Endothelial cell of umbilical vein (primary cell): ENCODE results near the gene ZNF407. TPM values are rescaled to one million over a fixed set of nuclear protein-coding genes. Genes with fewer than 3 reads are reported as not detected.

Experiments
- BruUV-seq: library from RNA; stranded (reverse); fragments of 400-500 nt; replicated peaks from 2 replicates; lab custom pipeline; 2021; lab: Mats Ljungman, UMichigan
- CTCF ChIA-PET: fragments of 300-600, 350-600 bp; sonication (Branson Sonifier 250); formaldehyde crosslinking; loops from one replicate; lab custom pipeline; 2021; ENCODE audit warnings: antibody characterized with exemption, inconsistent platforms; lab: Charles Lee
- POLR2A ChIA-PET: fragments of 300-600, 350-600 bp; sonication (Branson Sonifier 250); formaldehyde crosslinking; loops from one replicate; lab custom pipeline; 2021; ENCODE audit warnings: antibody characterized with exemption, inconsistent platforms; lab: Charles Lee
- DNase-seq: peaks from one replicate; pipeline ENCODE4 v3.0.0-alpha.2; 2011; ENCODE audit warnings: low read depth, low spot score
- FAIRE-seq: peaks from 2 replicates; lab custom pipeline; 2011; peaks lifted over from hg19 to GRCh38; lab: Jason Lieb, UNC
- H2AFZ ChIP-seq: 2 replicates; pipeline ENCODE4 v1.6.0; 2012; ENCODE audit warnings: low read depth, low read length, control low read depth, inconsistent platforms
- H3K27ac ChIP-seq: 2 replicates; pipeline ENCODE4 v1.5.1; 2011; ENCODE audit warnings: low read depth, mild to moderate bottlenecking, control low read depth, low read length, moderate library complexity; ENCODE audit not compliant: insufficient read depth
- H3K27me3 ChIP-seq, 2 experiments: 2 replicates each; pipeline versions ENCODE4 v1.6.0 to v1.6.1; 2011; ENCODE audit warnings: low read length in 2 of 2, mixed read lengths in 1 of 2; ENCODE audit not compliant: control insufficient read depth in 2 of 2, insufficient read depth in 2 of 2
- H3K36me3 ChIP-seq, 2 experiments: 2 replicates in 1 of 2; 3 replicates in 1 of 2; pipeline ENCODE4 v1.5.1; 2011; ENCODE audit warnings: low read length in 2 of 2, mild to moderate bottlenecking in 1 of 2, moderate library complexity in 1 of 2; ENCODE audit not compliant: control insufficient read depth in 2 of 2, insufficient read depth in 2 of 2; ENCODE audit errors: extremely low read depth in 1 of 2
- H3K4me1 ChIP-seq: 3 replicates; pipeline ENCODE4 v1.5.1; 2011; ENCODE audit warnings: mild to moderate bottlenecking, low read length; ENCODE audit not compliant: control insufficient read depth, insufficient read depth; ENCODE audit errors: extremely low read depth
- H3K4me2 ChIP-seq: 2 replicates; pipeline ENCODE4 v1.6.1; 2011; ENCODE audit warnings: low read length, control low read depth, mixed read lengths; ENCODE audit not compliant: insufficient read depth
- H3K4me3 ChIP-seq, 3 experiments: fragments of 200-600 bp in 1 of 3; sonication (generic), shearing (Covaris generic) in 1 of 3; replicated peaks in 1 of 3; 2 replicates each; pipeline ENCODE4 v1.5.1; 2011 to 2016; ENCODE audit warnings: control low read depth in 3 of 3, low read length in 3 of 3, mild to moderate bottlenecking in 2 of 3, inconsistent platforms in 1 of 3, low read depth in 1 of 3, moderate library complexity in 1 of 3; ENCODE audit not compliant: insufficient read depth in 1 of 3
- H3K79me2 ChIP-seq: 2 replicates; pipeline ENCODE4 v1.6.0; 2012; ENCODE audit warnings: low read length, inconsistent platforms; ENCODE audit not compliant: control insufficient read depth, insufficient read depth
- H3K9ac ChIP-seq: replicated peaks from 2 replicates; pipeline ENCODE3; 2011; ENCODE audit warnings: low read length, control low read depth; ENCODE audit not compliant: insufficient read depth; ENCODE audit errors: extremely low read depth
- H3K9me1 ChIP-seq: replicated peaks from 3 replicates; pipeline ENCODE4 v1.6.0; 2011; ENCODE audit warnings: mild to moderate bottlenecking, low read length; ENCODE audit not compliant: control insufficient read depth, insufficient read depth; ENCODE audit errors: extremely low read depth
- H3K9me3 ChIP-seq: replicated peaks from 2 replicates; pipeline ENCODE4 v1.5.1; 2012; ENCODE audit warnings: low read length, inconsistent platforms; ENCODE audit not compliant: control insufficient read depth, insufficient read depth
- H4K20me1 ChIP-seq: replicated peaks from 2 replicates; pipeline ENCODE3; 2011; ENCODE audit warnings: mild to moderate bottlenecking, low read length; ENCODE audit not compliant: control insufficient read depth, insufficient read depth; ENCODE audit errors: extremely low read depth
- EZH2 ChIP-seq: IDR thresholded peaks from 2 replicates; pipeline ENCODE4 v1.6.1; 2012; ENCODE audit warnings: borderline replicate concordance, low read depth, mild to moderate bottlenecking, moderate library complexity, low read length, inconsistent platforms; ENCODE audit not compliant: severe bottlenecking
- FOS ChIP-seq: IDR thresholded peaks from 2 replicates; pipeline ENCODE4 v1.6.1; 2011; ENCODE audit warnings: mild to moderate bottlenecking, low read length, moderate library complexity, borderline replicate concordance; ENCODE audit not compliant: insufficient read depth
- GATA2 ChIP-seq: IDR thresholded peaks from 2 replicates; pipeline ENCODE4 v1.7.0; 2011; ENCODE audit warnings: low read depth, mild to moderate bottlenecking, moderate library complexity, mixed read lengths, low read length; ENCODE audit not compliant: insufficient read length, insufficient read depth
- JUN ChIP-seq: IDR thresholded peaks from 2 replicates; pipeline ENCODE4 v1.6.1; 2011; ENCODE audit warnings: borderline replicate concordance, low read depth; ENCODE audit not compliant: insufficient read length, insufficient read depth
- MYC ChIP-seq: IDR thresholded peaks from one replicate; pipeline ENCODE4 v1.6.1; 2011; ENCODE audit warnings: mild to moderate bottlenecking, low read depth, low read length
- POLR2A ChIP-seq: IDR thresholded peaks from 2 replicates; pipeline ENCODE4 v1.6.1; 2012; ENCODE audit warnings: low read depth, mild to moderate bottlenecking, control low read depth, low read length
- POLR2AphosphoS5 ChIP-seq: IDR thresholded peaks from 2 replicates; pipeline ENCODE4 v1.6.1; 2012; ENCODE audit warnings: low read depth, mild to moderate bottlenecking, control low read depth, low read length, moderate library complexity; ENCODE audit not compliant: insufficient read depth
- dilution Hi-C: fragments of 300-500 bp; cut with MboI; formaldehyde crosslinking; loops from one replicate; pipeline ENCODE4 v1.15.0; 2019; ENCODE audit warnings: low sequenced_read_pairs; ENCODE audit not compliant: extremely low pct_ligation_motif_present
- intact Hi-C: fragments of 100-400 bp; cut with micrococcal nuclease; formaldehyde crosslinking; loops from one replicate; pipeline ENCODE4 v1.10.0; 2022
- polyA plus RNA-seq, 4 experiments: library from polyadenylated mRNA; depleted of rRNA in 3 of 4; stranded (reverse) in 3 of 4; unstranded in 1 of 4; fragments of >200 nt; gene quantifications; 2 replicates each; pipeline versions ENCODE4 v1.2.1 to v1.2.3, GENCODE V29; 2011 to 2012; ENCODE audit warnings: missing spikeins in 1 of 4
- total RNA-seq: library from RNA; stranded (reverse); gene quantifications from 2 replicates; pipeline ENCODE4 v1.2.3, GENCODE V29; 2021
- TF ChIP-seq, protein P1 (sequence below): IDR thresholded peaks from 2 replicates; pipeline ENCODE4 v1.6.1; 2011; ENCODE audit not compliant: insufficient read depth, insufficient read length
- TF ChIP-seq, protein P2 (sequence below), 2 donors: IDR thresholded peaks; 1 replicate in 1 of 2; 2 replicates in 1 of 2; pipeline ENCODE4 v1.5.1; 2011; ENCODE audit warnings: low read length in 2 of 2, mild to moderate bottlenecking in 2 of 2, moderate library complexity in 2 of 2, control low read depth in 1 of 2, inconsistent platforms in 1 of 2, low read depth in 1 of 2; ENCODE audit not compliant: insufficient read depth in 1 of 2; ENCODE audit errors: extremely low read depth in 1 of 2

ZNF407 gene
- total and polyA plus RNA-seq, 2 donors (not counting 3 experiments of a cell fraction or from before 2014, with no cell fraction given) = 3.8 to 20.1 TPM

DNA sequence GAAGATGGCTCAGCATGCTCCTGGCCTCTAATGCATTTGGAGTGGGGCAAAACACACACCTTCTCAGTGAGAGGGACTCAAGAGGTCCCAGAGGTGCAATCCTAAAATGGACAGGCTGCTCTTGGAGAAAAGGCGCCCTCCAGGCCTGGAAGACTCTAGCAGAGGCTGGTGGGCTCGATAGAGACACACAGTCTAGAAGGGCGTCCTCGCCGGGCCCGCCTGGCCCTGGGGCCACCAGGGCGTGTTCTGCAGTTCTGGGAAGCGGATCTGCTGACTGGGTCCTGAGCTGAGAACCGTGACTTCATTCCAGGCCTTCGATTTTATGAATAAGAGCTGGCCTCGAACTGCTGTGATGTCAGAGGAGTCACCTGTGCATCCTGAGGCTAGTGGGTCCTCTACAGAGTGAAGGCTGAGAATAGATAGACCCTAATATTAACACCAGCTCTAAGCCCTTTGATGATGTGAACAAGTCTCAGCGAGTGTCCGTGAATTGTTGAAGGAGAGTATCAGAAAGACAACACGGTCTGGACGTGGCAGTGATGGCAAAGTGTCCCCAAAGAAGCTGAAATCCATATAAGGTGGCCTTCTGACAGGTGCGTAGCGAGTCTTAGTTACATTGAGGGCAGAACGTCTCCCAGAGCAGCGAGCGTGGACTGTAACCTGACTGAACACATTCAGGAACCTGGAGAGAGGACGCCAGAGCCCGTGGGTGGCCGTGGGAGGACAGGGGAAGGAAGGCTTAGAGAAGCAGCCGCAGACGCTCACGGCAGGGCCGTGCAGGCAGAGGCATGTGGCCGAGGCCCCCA is 474.4 kb downstream of the ZNF407 start:
- Histone ChIP-seq H3K4me1 (peaks cover 44% of the 10 kb centered on the region), H2AFZ (no peak overlapping the region), H3K27ac (peak overlapping the region; percentile 99), H3K4me2 (peak overlapping the region; percentile 74), H3K27me3 (no peaks in the 10 kb centered on the region), H3K79me2 (no peaks in the 10 kb centered on the region), H3K4me3 (no peak overlapping the region), H3K9me3 (no peaks in the 10 kb centered on the region), H3K9ac (no peak overlapping the region), H3K9me1 (no peaks in the 10 kb centered on the region), H4K20me1 (no peaks in the 10 kb centered on the region), H3K36me3 (no peaks in the 10 kb centered on the region)
- TF ChIP-seq POLR2AphosphoS5 (no peak), MYC (no peak), EZH2 (no peak)
- dilution Hi-C loops (no loop called here), intact Hi-C loops (loop anchor here (1.0 to 2.0 kb wide), 2 partner anchors 77 to 209 kb away; no protein-coding TSS in a partner anchor)
- no peak for FAIRE-seq
- DNase-seq = no peak
- ChIA-PET POLR2A (no interaction called here), CTCF (interaction anchor here (1.0 to 1.3 kb wide), 2 partner anchors 31 to 174 kb away, joined by 3 to 5 read pairs; no protein-coding TSS in a partner anchor)
- BruUV-seq = no TSS peak

DNA sequence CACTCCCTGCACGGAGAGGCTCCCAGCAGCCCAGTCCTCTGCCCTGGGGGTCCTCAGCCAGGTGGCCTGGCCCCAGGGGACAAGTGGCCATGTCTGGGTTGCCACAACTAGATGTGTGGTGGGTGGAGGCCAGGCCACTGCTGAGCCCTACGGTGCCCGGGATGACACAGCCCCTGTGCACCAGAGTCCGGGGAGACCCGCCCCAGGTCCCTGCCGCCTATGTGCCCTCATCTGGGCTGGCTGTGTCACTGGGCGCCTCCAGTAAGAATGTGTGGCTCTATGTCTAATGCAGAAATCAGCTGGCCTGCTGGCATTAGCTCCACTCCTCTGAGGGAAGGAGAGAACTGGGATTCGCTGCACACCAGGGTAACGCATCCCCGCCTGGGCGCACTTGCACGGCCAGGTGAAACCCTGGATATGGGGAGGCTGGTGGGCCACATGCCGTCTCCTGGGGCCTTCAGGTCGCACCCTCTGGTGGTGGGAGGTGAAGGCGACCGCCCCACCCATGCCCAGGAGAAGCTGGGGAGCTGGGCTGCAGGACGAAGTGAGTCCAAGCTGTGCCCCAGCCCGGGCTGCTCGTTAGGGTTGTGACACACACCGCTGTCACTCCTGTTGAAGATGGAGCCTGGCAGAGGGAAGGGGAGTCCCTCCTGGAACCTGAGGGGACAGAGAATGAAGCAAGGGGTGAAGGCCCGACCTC is 475.2 kb downstream of the ZNF407 start:
- peak overlapping the region; percentile 99 for H3K27ac ChIP-seq
- POLR2A ChIA-PET = no interaction called here
- H3K9ac ChIP-seq = no peak overlapping the region
- no peak for FAIRE-seq
- H3K4me2 ChIP-seq = no peak overlapping the region
- no peaks in the 10 kb centered on the region for H3K27me3 ChIP-seq
- TF ChIP-seq, protein P1, sequence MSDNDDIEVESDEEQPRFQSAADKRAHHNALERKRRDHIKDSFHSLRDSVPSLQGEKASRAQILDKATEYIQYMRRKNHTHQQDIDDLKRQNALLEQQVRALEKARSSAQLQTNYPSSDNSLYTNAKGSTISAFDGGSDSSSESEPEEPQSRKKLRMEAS = no peak
- TF ChIP-seq EZH2 (no peak), MYC (no peak), FOS (no peak), GATA2 (no peak), JUN (no peak), POLR2A (no peak), POLR2AphosphoS5 (no peak)
- TF ChIP-seq, protein P2, sequence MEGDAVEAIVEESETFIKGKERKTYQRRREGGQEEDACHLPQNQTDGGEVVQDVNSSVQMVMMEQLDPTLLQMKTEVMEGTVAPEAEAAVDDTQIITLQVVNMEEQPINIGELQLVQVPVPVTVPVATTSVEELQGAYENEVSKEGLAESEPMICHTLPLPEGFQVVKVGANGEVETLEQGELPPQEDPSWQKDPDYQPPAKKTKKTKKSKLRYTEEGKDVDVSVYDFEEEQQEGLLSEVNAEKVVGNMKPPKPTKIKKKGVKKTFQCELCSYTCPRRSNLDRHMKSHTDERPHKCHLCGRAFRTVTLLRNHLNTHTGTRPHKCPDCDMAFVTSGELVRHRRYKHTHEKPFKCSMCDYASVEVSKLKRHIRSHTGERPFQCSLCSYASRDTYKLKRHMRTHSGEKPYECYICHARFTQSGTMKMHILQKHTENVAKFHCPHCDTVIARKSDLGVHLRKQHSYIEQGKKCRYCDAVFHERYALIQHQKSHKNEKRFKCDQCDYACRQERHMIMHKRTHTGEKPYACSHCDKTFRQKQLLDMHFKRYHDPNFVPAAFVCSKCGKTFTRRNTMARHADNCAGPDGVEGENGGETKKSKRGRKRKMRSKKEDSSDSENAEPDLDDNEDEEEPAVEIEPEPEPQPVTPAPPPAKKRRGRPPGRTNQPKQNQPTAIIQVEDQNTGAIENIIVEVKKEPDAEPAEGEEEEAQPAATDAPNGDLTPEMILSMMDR (IDR thresholded peaks at IDR 0.05; ENCODE audit: extremely low read depth in 1 of 2, insufficient read depth in 1 of 2, low read depth in 1 of 2, low read length in 2 of 2) = no peak
- no peaks in the 10 kb centered on the region for H3K9me3 ChIP-seq
- no peak overlapping the region for H3K4me3 ChIP-seq
- intact Hi-C loops = no loop called here
- no peaks in the 10 kb centered on the region for H3K9me1 ChIP-seq
- dilution Hi-C loops = no loop called here
- no peaks in the 10 kb centered on the region for H4K20me1 ChIP-seq
- H3K4me1 ChIP-seq = peaks cover 42% of the 10 kb centered on the region
- H3K79me2 ChIP-seq = no peaks in the 10 kb centered on the region
- H3K36me3 ChIP-seq = no peaks in the 10 kb centered on the region
- no peak for DNase-seq
- no TSS peak for BruUV-seq
- CTCF ChIA-PET = no interaction called here
- no peak overlapping the region for H2AFZ ChIP-seq
